Measurements from ENCODE around the gene MRPL58. TPM values are rescaled to one million over a fixed set of nuclear protein-coding genes. Genes with fewer than 3 reads are reported as not detected.
A peak's percentile ranks its signal among the peaks of the same experiment; 100 is the strongest.

The MRPL58 gene
- total and polyA plus RNA-seq, 2 of the 8 experiments (the other 6 are each of a cell fraction or from before 2014, with no cell fraction given), result 43.6 to 49.1 TPM

- no peak overlapping the region for H3K9ac ChIP-seq (replicated peaks in 1 of 4; ENCODE audit: extremely low read depth in 1 of 4, low read depth in 3 of 4, low read length in 3 of 4)
- H4K20me1 ChIP-seq (replicated peaks in 1 of 2; ENCODE audit: control insufficient read depth in 1 of 2, insufficient read depth in 2 of 2, low read length in 2 of 2), result peaks cover 0 to 7% of the 10 kb centered on the region in 2 experiments
- DNase-seq (ENCODE audit: low read depth in 1 of 2, low spot score in 2 of 2) (no peak), FAIRE-seq (no peak)
- H2BK120ac ChIP-seq (replicated peaks; ENCODE audit: low read depth, low read length), result no peak overlapping the region
- H3K27me3 ChIP-seq (replicated peaks in 1 of 4; ENCODE audit: control insufficient read depth in 3 of 4, extremely low read depth in 1 of 4, insufficient read depth in 3 of 4, low read length in 3 of 4), result no peaks in the 10 kb centered on the region
- no peaks in the 10 kb centered on the region for H3K9me3 ChIP-seq (ENCODE audit: insufficient read depth in 2 of 2, low read depth in 1 of 2, low read length in 1 of 2)
- no peak overlapping the region for H3K4me2 ChIP-seq (ENCODE audit: insufficient read depth in 1 of 2, low read depth in 2 of 2, low read length in 2 of 2)
- no peaks in the 10 kb centered on the region; a peak in 1 of 7 replicates for H3K4me1 ChIP-seq (replicated peaks in 1 of 4; ENCODE audit: control insufficient read depth in 3 of 4, insufficient read depth in 4 of 4, low read length in 3 of 4)
- peaks cover 2% of the 10 kb centered on the region; the same call in 1 of the 2 replicates for H3K79me1 ChIP-seq (ENCODE audit: low read depth, low read length)
- no peak overlapping the region for H3K56ac ChIP-seq (replicated peaks; ENCODE audit: insufficient read length, low read depth, low read length)
- peaks cover 20 to 46% (median 38%) of the 10 kb centered on the region in 4 experiments for H3K36me3 ChIP-seq (ENCODE audit: control insufficient read depth in 2 of 4, insufficient read depth in 4 of 4, low read length in 3 of 4)
- no peak overlapping the region for H2BK12ac ChIP-seq (ENCODE audit: low read depth, low read length)
- no peak overlapping the region for H4K5ac ChIP-seq (ENCODE audit: insufficient read length, low read depth, low read length)
- H3K4me3 ChIP-seq (ENCODE audit: extremely low read depth in 1 of 4, insufficient read depth in 2 of 4, low read depth in 3 of 4, low read length in 4 of 4), result no peak overlapping the region
- H3K18ac ChIP-seq (ENCODE audit: extremely low read depth, low read length), result no peak overlapping the region
- ChIA-PET CTCF (ENCODE audit: partially characterized antibody) (interaction anchor here (0.6 to 8.1 kb wide), 18 partner anchors 8 to 128 kb away, joined by 3 to 81 read pairs (median 7); no protein-coding TSS in a partner anchor), POLR2A (ENCODE audit: partially characterized antibody) (interaction anchor here (1.0 to 5.8 kb wide), 4 partner anchors 11 to 42 kb away, joined by 4 to 25 read pairs (median 6); no protein-coding TSS in a partner anchor)
- H3K14ac ChIP-seq (ENCODE audit: insufficient read length), result no peak overlapping the region
- H3K23ac ChIP-seq (ENCODE audit: insufficient read length), result no peak overlapping the region
- peak; percentile 39 to 56 (median 47) for TF ChIP-seq CTCF (IDR thresholded peaks at IDR 0.05; ENCODE audit: control extremely low read depth in 1 of 3, insufficient read depth in 1 of 3, low read depth in 1 of 3, low read length in 3 of 3)
- no peak for TF ChIP-seq GABPA (IDR thresholded peaks at IDR 0.05; ENCODE audit: borderline replicate concordance, insufficient read depth, low read length)
- peak; percentile 37 to 61; a peak in 3 of 4 replicates for TF ChIP-seq RAD21 (IDR thresholded peaks at IDR 0.05 in 1 of 2, conservative IDR thresholded peaks at IDR 0.05 in 1 of 2; ENCODE audit: low read depth in 2 of 2, low read length in 2 of 2)
- no peak for TF ChIP-seq TEAD4 (IDR thresholded peaks at IDR 0.05; ENCODE audit: low read depth, low read length)
- peak; percentile 41; the same call in 1 of the 2 replicates for TF ChIP-seq E2F6 (IDR thresholded peaks at IDR 0.05)
- no peak overlapping the region for H3K4ac ChIP-seq (replicated peaks; ENCODE audit: insufficient read length, low read depth, low read length)
- H4K91ac ChIP-seq (replicated peaks; ENCODE audit: insufficient read length, low read length), result no peak overlapping the region
- WGBS, 2 experiments (ENCODE audit: extremely low coverage in 1 of 2, insufficient coverage in 1 of 2, insufficient read length in 1 of 2, insufficient replicate concordance in 2 of 2, low coverage in 1 of 2, low lambda C conversion rate in 2 of 2, missing lambda C conversion rate in 1 of 2), result 96% methylated on average over 18 of the region's 18 CpGs; no CpG with 5 or more reads in 1 of the 2 experiments
- H2BK20ac ChIP-seq (ENCODE audit: low read length), result no peak overlapping the region
- no peak overlapping the region for H2AFZ ChIP-seq (ENCODE audit: low read length)
- no peak overlapping the region for H2AK5ac ChIP-seq (ENCODE audit: low read depth, low read length)
- peak overlapping the region; percentile 29 for H4K8ac ChIP-seq (ENCODE audit: extremely low read depth, insufficient read depth, low read length)
- no peak overlapping the region for H3K27ac ChIP-seq (ENCODE audit: low read depth, low read length)
- no peak overlapping the region for H2BK5ac ChIP-seq (ENCODE audit: low read depth, low read length)
- H3K23me2 ChIP-seq (ENCODE audit: low read depth, low read length), result no peaks in the 10 kb centered on the region
- 0 out of 2 replicates have a peak overlapping the region, but pooled peaks have one; percentile 61 for H2BK15ac ChIP-seq (ENCODE audit: low read length)
- H3K79me2 ChIP-seq (ENCODE audit: control insufficient read depth in 1 of 2, insufficient read depth in 2 of 2, low read length in 2 of 2), result no peaks in the 10 kb centered on the region
These were observed 52.5 kb downstream of the MRPL58 start for GRCh38 chr17:75064867-75065561.
